Bronchial epithelial cell (primary cell): Measurements from ENCODE around the gene PITX3. TPM values are rescaled to one million over a fixed set of nuclear protein-coding genes. Genes with fewer than 3 reads are reported as not detected.

ENCODE experiments used
- DNase-seq: peaks from one replicate; pipeline ENCODE4 v3.0.0-alpha.2; 2010; ENCODE audit warnings: low read depth
- FAIRE-seq: peaks from 2 replicates; lab custom pipeline; 2011; peaks lifted over from hg19 to GRCh38; lab: Jason Lieb, UNC
- H3K27me3 ChIP-seq: 2 replicates; pipeline ENCODE4 v1.5.1; 2011; ENCODE audit warnings: low read length; ENCODE audit not compliant: control insufficient read depth, insufficient read depth
- H3K36me3 ChIP-seq: 2 replicates; pipeline ENCODE4 v1.5.1; 2011; ENCODE audit warnings: low read length; ENCODE audit not compliant: control insufficient read depth, insufficient read depth
- H3K4me3 ChIP-seq: 2 replicates; pipeline ENCODE4 v1.5.1; 2011; ENCODE audit warnings: mild to moderate bottlenecking, low read depth, low read length, control low read depth
- total RNA-seq: library from RNA; depleted of rRNA; stranded (reverse); fragments of >200 nt; gene quantifications from 2 replicates; pipeline ENCODE4 v1.2.1, GENCODE V29; 2014
- TF ChIP-seq, protein P1 (sequence below): IDR thresholded peaks from 2 replicates; pipeline ENCODE4 v1.5.1; 2011; ENCODE audit warnings: mild to moderate bottlenecking, moderate library complexity, low read length, control low read depth, inconsistent platforms; ENCODE audit not compliant: insufficient read depth, severe bottlenecking

Gene PITX3
- total RNA-seq, 1 donor from 2014 or later: not detected

DNA sequence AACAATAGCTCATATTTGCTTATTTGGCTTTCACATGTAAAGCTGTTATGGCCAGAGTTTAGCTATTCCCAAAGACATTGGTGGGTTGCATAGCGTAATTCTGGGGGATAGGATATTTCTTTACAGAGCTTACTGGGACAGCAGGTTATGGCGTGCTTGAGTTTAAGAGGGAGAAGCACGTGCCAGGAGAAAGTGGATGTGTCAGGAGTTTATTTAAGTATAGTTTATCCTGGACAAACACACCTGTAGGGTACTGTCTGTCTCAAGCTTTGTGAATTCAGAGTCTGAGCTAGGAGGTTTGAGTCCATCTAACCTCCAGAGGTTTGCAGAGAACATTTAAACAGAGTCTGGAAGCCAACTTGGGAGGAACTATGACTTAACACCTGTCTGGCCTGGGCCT is 25.4 kb upstream of the PITX3 start:
- Histone ChIP-seq H3K36me3 (peaks cover 4% of the 10 kb centered on the region), H3K4me3 (no peak overlapping the region), H3K27me3 (no peaks in the 10 kb centered on the region)
- DNase-seq: no peak
- no peak for FAIRE-seq
- TF ChIP-seq, protein P1, sequence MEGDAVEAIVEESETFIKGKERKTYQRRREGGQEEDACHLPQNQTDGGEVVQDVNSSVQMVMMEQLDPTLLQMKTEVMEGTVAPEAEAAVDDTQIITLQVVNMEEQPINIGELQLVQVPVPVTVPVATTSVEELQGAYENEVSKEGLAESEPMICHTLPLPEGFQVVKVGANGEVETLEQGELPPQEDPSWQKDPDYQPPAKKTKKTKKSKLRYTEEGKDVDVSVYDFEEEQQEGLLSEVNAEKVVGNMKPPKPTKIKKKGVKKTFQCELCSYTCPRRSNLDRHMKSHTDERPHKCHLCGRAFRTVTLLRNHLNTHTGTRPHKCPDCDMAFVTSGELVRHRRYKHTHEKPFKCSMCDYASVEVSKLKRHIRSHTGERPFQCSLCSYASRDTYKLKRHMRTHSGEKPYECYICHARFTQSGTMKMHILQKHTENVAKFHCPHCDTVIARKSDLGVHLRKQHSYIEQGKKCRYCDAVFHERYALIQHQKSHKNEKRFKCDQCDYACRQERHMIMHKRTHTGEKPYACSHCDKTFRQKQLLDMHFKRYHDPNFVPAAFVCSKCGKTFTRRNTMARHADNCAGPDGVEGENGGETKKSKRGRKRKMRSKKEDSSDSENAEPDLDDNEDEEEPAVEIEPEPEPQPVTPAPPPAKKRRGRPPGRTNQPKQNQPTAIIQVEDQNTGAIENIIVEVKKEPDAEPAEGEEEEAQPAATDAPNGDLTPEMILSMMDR: no peak

DNA sequence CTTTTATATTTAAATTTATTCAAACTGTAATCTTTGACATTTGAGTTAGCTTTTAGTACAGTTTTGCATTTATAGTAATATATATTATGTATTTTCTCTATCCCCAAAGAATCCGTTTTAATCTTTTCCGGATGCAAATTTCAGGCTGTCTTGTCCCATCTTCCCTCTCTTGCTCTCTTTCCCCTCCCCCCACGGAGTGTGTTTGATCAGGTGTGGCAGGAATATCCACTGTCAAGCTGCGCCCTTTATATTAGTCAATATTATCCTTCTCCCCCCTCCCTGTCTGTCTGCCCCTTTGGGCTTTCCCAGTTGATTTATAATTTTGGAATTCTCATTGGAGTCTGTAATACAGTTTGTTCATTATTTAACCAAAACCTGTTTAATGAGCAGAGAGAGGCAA is 23.1 kb upstream of the PITX3 start:
- no peak for DNase-seq
- Histone ChIP-seq H3K27me3 (no peaks in the 10 kb centered on the region), H3K36me3 (peaks cover 4% of the 10 kb centered on the region), H3K4me3 (no peak overlapping the region)
- TF ChIP-seq, protein P1: no peak
- no peak for FAIRE-seq

DNA sequence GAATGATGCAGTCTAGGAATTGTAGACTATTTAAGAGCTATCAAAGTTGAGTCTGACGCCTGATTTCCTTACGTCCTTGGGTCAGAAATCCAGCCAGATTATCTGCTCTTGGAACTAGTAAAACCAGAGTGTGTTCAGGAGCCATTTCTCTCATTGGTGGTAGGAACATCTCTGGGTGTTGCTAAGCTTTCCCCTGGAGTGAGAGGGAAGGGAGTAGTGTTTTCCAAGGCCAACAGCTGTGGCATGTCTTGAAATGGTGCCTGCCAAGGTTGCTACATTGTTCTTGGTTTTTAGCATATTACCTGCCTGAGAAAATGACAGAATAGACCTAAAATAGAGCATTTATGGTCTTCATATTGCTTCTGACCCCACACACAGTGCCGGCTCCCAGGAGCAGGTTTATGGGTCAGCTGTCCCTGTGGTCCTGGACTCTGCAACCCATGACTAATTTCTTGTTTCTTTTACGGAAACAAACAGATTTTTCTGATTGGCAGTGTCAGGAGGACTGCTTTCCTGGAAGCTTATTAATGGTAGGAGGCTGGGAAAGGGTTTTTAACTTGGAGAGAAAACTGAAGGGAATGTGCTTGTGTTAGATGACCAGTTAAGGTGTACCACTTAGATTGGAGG is 21.5 kb upstream of the PITX3 start:
- Histone ChIP-seq H3K36me3 (peaks cover 4% of the 10 kb centered on the region), H3K4me3 (no peak overlapping the region), H3K27me3 (no peaks in the 10 kb centered on the region)
- FAIRE-seq (no peak), DNase-seq (no peak)
- TF ChIP-seq, protein P1: no peak

DNA sequence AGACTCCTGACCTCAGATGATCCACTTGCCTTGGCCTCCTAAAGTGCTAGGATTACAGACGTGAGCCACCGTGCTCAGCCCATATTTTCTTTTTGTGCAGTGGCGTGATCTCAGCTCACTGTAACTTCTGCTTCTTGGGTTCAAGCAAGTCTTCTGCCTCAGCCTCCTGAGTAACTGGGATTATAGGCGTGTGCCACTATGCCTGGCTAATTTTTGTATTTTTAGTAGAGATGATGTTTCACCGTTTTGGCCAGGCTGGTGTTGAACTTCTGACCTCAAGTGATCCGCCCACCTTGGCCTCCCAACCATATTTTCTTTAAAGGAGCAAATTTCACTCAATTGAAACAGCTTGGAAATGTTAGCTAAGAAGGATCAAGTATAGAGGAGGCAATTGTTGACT is 20.5 kb upstream of the PITX3 start:
- H3K36me3 ChIP-seq: peaks cover 4% of the 10 kb centered on the region
- no peak overlapping the region for H3K4me3 ChIP-seq
- no peaks in the 10 kb centered on the region for H3K27me3 ChIP-seq
- no peak for FAIRE-seq
- DNase-seq: no peak
- TF ChIP-seq, protein P1: no peak

DNA sequence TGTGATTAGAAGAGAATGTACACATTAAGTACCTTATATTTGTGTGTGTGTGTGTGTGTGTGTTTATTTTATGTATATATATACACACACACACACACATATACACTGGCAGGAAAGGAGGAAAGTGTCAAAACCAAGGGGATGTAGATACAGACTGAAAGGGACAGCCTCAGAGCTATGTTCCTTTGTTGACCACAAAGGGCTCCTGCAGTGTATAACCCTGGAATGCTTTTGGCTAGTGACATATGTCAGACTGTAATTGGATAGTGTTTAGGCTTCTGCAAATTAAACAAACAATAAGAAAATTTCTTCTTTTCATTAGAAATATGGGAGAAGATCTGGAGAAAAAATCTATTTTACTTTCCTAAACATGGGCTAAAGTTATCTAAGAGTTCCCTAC is 19.9 kb upstream of the PITX3 start:
- Histone ChIP-seq H3K4me3 (no peak overlapping the region), H3K36me3 (peaks cover 4% of the 10 kb centered on the region), H3K27me3 (no peaks in the 10 kb centered on the region)
- FAIRE-seq (no peak), DNase-seq (no peak)
- TF ChIP-seq, protein P1: no peak

DNA sequence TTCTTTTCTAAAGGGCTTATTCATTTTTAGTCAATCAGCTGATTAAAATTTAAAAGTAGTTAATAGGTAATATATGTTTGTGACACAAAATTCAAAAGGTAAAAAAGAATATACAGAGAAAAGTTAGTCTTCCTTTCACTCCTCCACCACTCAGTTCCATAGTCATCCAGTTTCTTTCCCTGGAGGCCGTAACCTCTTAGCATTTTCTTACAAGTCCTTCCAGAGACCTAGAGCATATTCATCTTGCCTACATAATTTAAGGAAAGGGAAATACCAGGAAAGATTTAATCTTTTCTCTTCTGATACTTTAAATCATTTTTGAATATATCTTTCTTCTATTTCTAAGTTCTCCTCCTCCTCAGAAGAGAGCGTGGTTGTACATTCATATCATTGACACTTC is 14.1 kb upstream of the PITX3 start:
- no peaks in the 10 kb centered on the region for H3K27me3 ChIP-seq
- H3K4me3 ChIP-seq: no peak overlapping the region
- TF ChIP-seq, protein P1: no peak
- DNase-seq: no peak
- FAIRE-seq: no peak
- H3K36me3 ChIP-seq: no peaks in the 10 kb centered on the region
